PC-9 (cell line): ENCODE data around the gene RBMS1. TPM values are rescaled to one million over a fixed set of nuclear protein-coding genes. Genes with fewer than 3 reads are reported as not detected.
A peak's percentile ranks its signal among the peaks of the same experiment; 100 is the strongest.

Experiments used
- BruUV-seq: library from RNA; stranded (reverse); fragments of 400-500 nt; replicated peaks from 2 replicates; lab custom pipeline; 2021; lab: Mats Ljungman, UMichigan
- CTCF ChIA-PET: fragments of 300-600 bp; sonication (Branson Sonifier 250); formaldehyde crosslinking; loops from one replicate; lab custom pipeline; 2022; ENCODE audit warnings: antibody characterized with exemption; lab: Charles Lee
- POLR2A ChIA-PET: fragments of 300-600 bp; sonication (Branson Sonifier 250); formaldehyde crosslinking; loops from one replicate; lab custom pipeline; 2022; ENCODE audit warnings: antibody characterized with exemption; ENCODE audit not compliant: unreplicated experiment; lab: Charles Lee
- DNase-seq, 2 experiments: peaks; one replicate each; pipeline versions ENCODE4 v3.0.0 to v3.0.0-alpha.2; 2015 to 2022; ENCODE audit warnings: mixed read lengths in 1 of 2
- H2AFZ ChIP-seq: fragments of 200-600 bp; sonication (generic); 2 replicates; pipeline ENCODE4 v1.8.1; 2017; ENCODE audit warnings: antibody characterized with exemption
- H3F3A ChIP-seq: fragments of 200-600 bp; sonication (generic); 2 replicates; pipeline ENCODE4 v1.8.1; 2017; ENCODE audit warnings: antibody characterized with exemption, mild to moderate bottlenecking, low read depth; ENCODE audit not compliant: insufficient read depth
- H3K27ac ChIP-seq: fragments of 200-600 bp; sonication (generic); 2 replicates; pipeline ENCODE4 v1.6.1; 2016; ENCODE audit warnings: mixed run types
- H3K27me3 ChIP-seq: fragments of 200-600 bp; sonication (generic); 2 replicates; pipeline ENCODE4 v1.6.1; 2016; ENCODE audit warnings: low read depth, mixed run types; ENCODE audit not compliant: insufficient read depth
- H3K36me3 ChIP-seq: fragments of 200-600 bp; sonication (generic); 2 replicates; pipeline ENCODE4 v1.6.1; 2016; ENCODE audit warnings: low read depth, mixed run types
- H3K4me1 ChIP-seq: fragments of 200-600 bp; sonication (generic); replicated peaks from 2 replicates; pipeline ENCODE4 v1.6.1; 2016; ENCODE audit warnings: mixed run types; ENCODE audit not compliant: insufficient read depth
- H3K4me2 ChIP-seq: fragments of 200-600 bp; sonication (generic); 2 replicates; pipeline ENCODE4 v1.6.1; 2017; ENCODE audit warnings: mixed run types
- H3K4me3 ChIP-seq: fragments of 200-600 bp; sonication (generic); 2 replicates; pipeline ENCODE4 v1.6.1; 2016; ENCODE audit warnings: mixed run types
- H3K79me2 ChIP-seq: fragments of 200-600 bp; sonication (generic); 2 replicates; pipeline ENCODE4 v1.6.1; 2017; ENCODE audit warnings: low read depth, mixed run types
- H3K9me2 ChIP-seq: fragments of 200-600 bp; sonication (generic); 2 replicates; pipeline ENCODE4 v1.8.1; 2017; ENCODE audit warnings: mild to moderate bottlenecking; ENCODE audit not compliant: insufficient read depth
- H3K9me3 ChIP-seq: fragments of 200-600 bp; sonication (generic); 2 replicates; pipeline ENCODE4 v1.8.1; 2016; ENCODE audit warnings: low read depth; ENCODE audit not compliant: insufficient read depth
- H4K20me1 ChIP-seq: fragments of 200-600 bp; sonication (generic); 2 replicates; pipeline ENCODE4 v1.8.1; 2017; ENCODE audit not compliant: insufficient read depth
- EZH2 ChIP-seq: fragments of 200-600 bp; sonication (generic); IDR thresholded peaks from 2 replicates; pipeline ENCODE4 v1.8.0; 2017; ENCODE audit warnings: antibody characterized with exemption, low read depth
- intact Hi-C: fragments of 100-400 bp; cut with micrococcal nuclease; formaldehyde crosslinking; loops from one replicate; pipeline ENCODE4 v1.10.0; 2022; ENCODE audit not compliant: unreplicated experiment
- total RNA-seq: library from RNA; stranded (reverse); gene quantifications from 2 replicates; pipeline ENCODE4 v1.2.3, GENCODE V29; 2021
- TF ChIP-seq, protein P1 (sequence below): fragments of 200-600 bp; sonication (generic); conservative IDR thresholded peaks from 2 replicates; pipeline ENCODE4 v1.6.1; 2017; ENCODE audit warnings: mixed run types, antibody characterized with exemption, mild to moderate bottlenecking, moderate library complexity

Gene RBMS1
- total RNA-seq, 1 experiment from 2014 or later = 65.1 TPM

DNA sequence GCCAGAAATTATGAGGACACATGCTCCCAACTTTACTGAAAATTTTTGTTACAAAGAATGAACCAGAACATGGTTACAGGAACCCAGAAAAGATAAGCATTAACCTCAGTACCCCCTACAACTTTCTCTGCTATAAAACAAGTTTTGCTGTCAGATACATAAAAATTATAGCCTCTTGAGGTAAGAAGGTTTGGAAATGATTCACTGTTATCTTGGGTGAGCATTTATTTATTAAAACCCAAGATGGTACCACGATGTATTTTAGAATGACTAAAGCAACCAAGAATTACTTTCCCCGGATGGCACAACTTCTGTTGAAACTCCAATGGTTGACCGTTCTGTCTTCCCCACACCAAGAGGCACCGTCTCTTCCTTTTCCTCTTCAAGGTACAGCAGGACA is 72.9 kb downstream of the RBMS1 start:
- Histone ChIP-seq H3K27me3 (no peaks in the 10 kb centered on the region), H3K4me1 (0 out of 2 replicates have a peak, but pooled peaks cover 15% of the 10 kb centered on the region), H3K4me2 (no peak overlapping the region), H3K9me3 (no peaks in the 10 kb centered on the region), H3K79me2 (peaks cover 19% of the 10 kb centered on the region; the same call in 1 of the 2 replicates), H3K27ac (no peak overlapping the region), H3K9me2 (no peaks in the 10 kb centered on the region), H3K4me3 (no peak overlapping the region), H4K20me1 (no peaks in the 10 kb centered on the region), H2AFZ (no peak overlapping the region), H3K36me3 (no peaks in the 10 kb centered on the region), H3F3A (peaks cover 7% of the 10 kb centered on the region; the same call in 1 of the 2 replicates)
- DNase-seq = no peak
- POLR2A ChIA-PET = no interaction called here
- TF ChIP-seq, protein P1, sequence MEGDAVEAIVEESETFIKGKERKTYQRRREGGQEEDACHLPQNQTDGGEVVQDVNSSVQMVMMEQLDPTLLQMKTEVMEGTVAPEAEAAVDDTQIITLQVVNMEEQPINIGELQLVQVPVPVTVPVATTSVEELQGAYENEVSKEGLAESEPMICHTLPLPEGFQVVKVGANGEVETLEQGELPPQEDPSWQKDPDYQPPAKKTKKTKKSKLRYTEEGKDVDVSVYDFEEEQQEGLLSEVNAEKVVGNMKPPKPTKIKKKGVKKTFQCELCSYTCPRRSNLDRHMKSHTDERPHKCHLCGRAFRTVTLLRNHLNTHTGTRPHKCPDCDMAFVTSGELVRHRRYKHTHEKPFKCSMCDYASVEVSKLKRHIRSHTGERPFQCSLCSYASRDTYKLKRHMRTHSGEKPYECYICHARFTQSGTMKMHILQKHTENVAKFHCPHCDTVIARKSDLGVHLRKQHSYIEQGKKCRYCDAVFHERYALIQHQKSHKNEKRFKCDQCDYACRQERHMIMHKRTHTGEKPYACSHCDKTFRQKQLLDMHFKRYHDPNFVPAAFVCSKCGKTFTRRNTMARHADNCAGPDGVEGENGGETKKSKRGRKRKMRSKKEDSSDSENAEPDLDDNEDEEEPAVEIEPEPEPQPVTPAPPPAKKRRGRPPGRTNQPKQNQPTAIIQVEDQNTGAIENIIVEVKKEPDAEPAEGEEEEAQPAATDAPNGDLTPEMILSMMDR = no peak
- TF ChIP-seq EZH2 = no peak
- no TSS peak for BruUV-seq
- intact Hi-C loops = no loop called here
- CTCF ChIA-PET = no interaction called here

DNA sequence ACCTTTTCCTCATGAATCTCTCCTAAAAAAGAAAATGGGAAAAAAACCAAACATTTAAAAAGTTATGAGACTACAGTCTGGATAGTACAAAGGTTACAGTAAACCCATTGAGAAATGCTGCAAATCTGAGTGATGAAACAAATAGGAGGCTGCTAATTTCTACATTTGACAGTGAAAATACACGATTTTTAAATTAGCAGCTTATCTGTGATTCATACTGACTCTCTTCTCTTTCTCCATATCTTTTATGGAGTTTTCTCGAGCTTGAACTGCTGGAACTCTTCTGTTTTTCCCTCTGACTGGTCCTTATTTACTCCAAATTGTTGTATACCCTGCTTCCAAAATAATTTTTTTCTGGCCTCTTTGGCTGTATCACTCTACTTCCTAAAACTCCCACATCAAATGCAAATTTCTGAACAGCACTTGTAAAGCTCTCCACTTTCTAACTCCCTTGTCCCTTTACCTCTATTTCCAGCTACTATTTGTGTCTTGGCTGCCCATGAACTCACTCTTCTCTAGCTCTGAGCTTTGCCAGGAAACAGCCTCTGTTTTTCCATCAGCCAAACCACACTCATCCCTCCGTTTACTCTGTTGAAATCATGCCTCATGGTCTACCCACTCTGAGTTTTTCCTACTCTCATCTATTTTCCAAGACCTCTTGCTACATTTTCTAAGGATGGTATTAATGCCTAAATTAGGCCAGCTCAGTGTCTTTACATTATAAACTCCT is 73.7 kb downstream of the RBMS1 start:
- BruUV-seq = no TSS peak
- Histone ChIP-seq H3K4me2 (no peak overlapping the region), H2AFZ (no peak overlapping the region), H3K4me1 (0 out of 2 replicates have a peak, but pooled peaks cover 15% of the 10 kb centered on the region), H3F3A (peaks cover 7% of the 10 kb centered on the region; the same call in 1 of the 2 replicates), H3K4me3 (no peak overlapping the region), H3K36me3 (no peaks in the 10 kb centered on the region), H3K27ac (no peak overlapping the region), H3K27me3 (no peaks in the 10 kb centered on the region), H3K9me3 (no peaks in the 10 kb centered on the region), H4K20me1 (no peaks in the 10 kb centered on the region), H3K79me2 (peaks cover 19% of the 10 kb centered on the region; the same call in 1 of the 2 replicates), H3K9me2 (no peaks in the 10 kb centered on the region)
- no peak for TF ChIP-seq EZH2
- TF ChIP-seq, protein P1 = no peak
- no peak for DNase-seq
- ChIA-PET CTCF (no interaction called here), POLR2A (no interaction called here)
- intact Hi-C loops = no loop called here

DNA sequence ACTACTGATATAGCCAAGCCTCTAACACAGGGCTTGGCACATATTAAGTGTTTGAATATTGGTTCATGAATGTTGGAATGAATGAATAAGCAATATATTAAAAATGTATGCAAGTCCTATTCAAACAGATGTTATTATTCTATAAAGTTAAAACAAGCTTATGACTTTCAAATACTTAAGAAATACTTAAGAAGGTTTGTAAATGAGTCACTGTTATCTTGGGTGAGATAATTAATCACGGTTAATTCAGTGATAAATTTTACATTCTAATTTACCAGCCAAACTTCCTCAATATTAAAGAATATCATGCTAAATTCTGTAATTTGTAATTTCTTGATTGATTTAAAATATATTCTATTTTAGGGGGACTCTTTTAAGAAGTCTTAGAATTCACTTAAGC is 74.8 kb downstream of the RBMS1 start:
- Histone ChIP-seq H3K9me2 (no peaks in the 10 kb centered on the region), H3F3A (peaks cover 7% of the 10 kb centered on the region; the same call in 1 of the 2 replicates), H3K79me2 (peaks cover 19% of the 10 kb centered on the region; the same call in 1 of the 2 replicates), H3K4me3 (no peak overlapping the region), H4K20me1 (no peaks in the 10 kb centered on the region), H3K27me3 (no peaks in the 10 kb centered on the region), H3K36me3 (no peaks in the 10 kb centered on the region), H2AFZ (no peak overlapping the region), H3K9me3 (no peaks in the 10 kb centered on the region), H3K4me1 (0 out of 2 replicates have a peak, but pooled peaks cover 15% of the 10 kb centered on the region), H3K27ac (no peak overlapping the region), H3K4me2 (no peak overlapping the region)
- no TSS peak for BruUV-seq
- CTCF ChIA-PET = no interaction called here
- TF ChIP-seq EZH2 = no peak
- TF ChIP-seq, protein P1 = no peak
- peak in 1 of 2 experiments; percentile 43 for DNase-seq
- POLR2A ChIA-PET = no interaction called here
- intact Hi-C loops = no loop called here
